DOHH2 (cell line): ENCODE measurements around the gene PRRC1.

Source experiments
- CTCF ChIP-seq: fragments of 200-600 bp; sonication (generic); IDR thresholded peaks from one replicate; pipeline ENCODE4 v1.5.1; 2014; ENCODE audit warnings: antibody characterized with exemption, mild to moderate bottlenecking, low read depth, low read length; ENCODE audit not compliant: poor library complexity, severe bottlenecking
- EZH2phosphoT487 ChIP-seq: fragments of 200-600 bp; sonication (generic); IDR thresholded peaks from 2 replicates; pipeline ENCODE4 v1.6.1; 2017; ENCODE audit warnings: borderline replicate concordance, mild to moderate bottlenecking, antibody characterized with exemption, low read length, moderate library complexity, mixed read lengths

GRCh38 chr5:127515693-127516440 lies 1.6 kb upstream of the PRRC1 start:
- TF ChIP-seq CTCF (no peak), EZH2phosphoT487 (no peak)
